Colonic mucosa (tissue), 4 donors: ENCODE data around the gene APLP2. TPM values are rescaled to one million over a fixed set of nuclear protein-coding genes. Genes with fewer than 3 reads are reported as not detected.

Experiments
- DNase-seq: peaks from one replicate; pipeline ENCODE4 v3.0.0-alpha.2; 2020
- H3K27ac ChIP-seq: fragments of 200-600 bp; one replicate; pipeline ENCODE4 v1.8.0; 2021
- H3K27me3 ChIP-seq: fragments of 200-600 bp; one replicate; pipeline ENCODE4 v1.8.0; 2021
- H3K36me3 ChIP-seq: fragments of 200-600 bp; one replicate; pipeline ENCODE4 v1.8.0; 2021
- H3K4me1 ChIP-seq: fragments of 200-600 bp; one replicate; pipeline ENCODE4 v1.8.0; 2021; ENCODE audit warnings: mild to moderate bottlenecking
- H3K4me3 ChIP-seq: fragments of 200-600 bp; one replicate; pipeline ENCODE4 v1.8.0; 2021
- H3K9ac ChIP-seq, 2 donors: one replicate each; pipeline ENCODE4 v1.7.0; 2013; ENCODE audit warnings: control low read depth in 2 of 2, low read depth in 2 of 2, low read length in 2 of 2
- H3K9me3 ChIP-seq: fragments of 200-600 bp; one replicate; pipeline ENCODE4 v1.8.0; 2021
- intact Hi-C: fragments of 100-400 bp; cut with DNase I; formaldehyde crosslinking; loops from one replicate; pipeline ENCODE4 v1.14.1; 2022
- total RNA-seq, 2 donors: library from RNA; stranded (reverse); fragmentation: NEBNext Ultra II Directional in 1 of 2; extraction: Animal tissue kit (Norgen Biotek cat#: 25700) in 1 of 2; gene quantifications; one replicate each; pipeline ENCODE4 v1.2.1, GENCODE V29; 2021
- TF ChIP-seq, protein P1 (sequence below): fragments of 200-600 bp; IDR thresholded peaks from one replicate; pipeline ENCODE4 v1.8.0; 2022; ENCODE audit warnings: antibody characterized with exemption, mild to moderate bottlenecking
- donor health status: healthy.
- donor health status: DM: no; HTN: no; CAD: no.
- donor health status: DM: no; HTN: no; CAD: no.

Gene APLP2
- total RNA-seq, 2 donors from 2014 or later = 285 to 388 TPM

DNA sequence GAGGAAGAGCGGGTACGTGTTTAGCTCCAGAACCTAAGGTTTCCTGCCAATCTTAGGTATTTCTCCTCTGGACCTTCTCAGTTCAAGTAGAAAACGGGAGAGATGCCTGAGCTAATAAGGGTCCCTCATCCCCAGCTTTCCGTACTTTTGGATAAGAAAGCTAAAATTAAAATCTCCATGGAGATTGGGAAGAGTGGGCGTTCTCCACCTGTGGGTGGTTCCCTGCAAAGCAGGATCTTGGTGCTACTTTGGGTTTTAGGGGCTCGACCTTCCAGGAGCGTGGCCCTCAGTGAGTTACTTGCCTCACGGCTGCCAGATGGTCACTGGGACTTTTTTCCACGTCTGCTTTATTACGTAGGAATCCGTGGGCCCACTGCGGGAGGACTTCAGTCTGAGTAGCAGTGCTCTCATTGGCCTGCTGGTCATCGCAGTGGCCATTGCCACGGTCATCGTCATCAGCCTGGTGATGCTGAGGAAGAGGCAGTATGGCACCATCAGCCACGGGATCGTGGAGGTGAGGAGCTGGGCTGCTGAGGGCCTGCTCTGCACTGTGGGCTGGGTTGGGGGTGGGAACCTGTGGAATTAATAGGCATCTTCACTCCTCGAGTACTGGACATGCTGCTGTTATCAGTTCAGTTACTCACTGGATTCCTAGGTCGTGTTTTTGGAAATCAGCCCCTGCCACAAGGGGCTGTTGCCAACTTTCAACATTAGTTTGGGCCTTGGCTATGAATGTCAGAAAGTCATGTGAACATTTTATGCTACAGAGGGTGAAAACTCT lies 72.1 kb downstream of the APLP2 start:
- TF ChIP-seq, protein P1, sequence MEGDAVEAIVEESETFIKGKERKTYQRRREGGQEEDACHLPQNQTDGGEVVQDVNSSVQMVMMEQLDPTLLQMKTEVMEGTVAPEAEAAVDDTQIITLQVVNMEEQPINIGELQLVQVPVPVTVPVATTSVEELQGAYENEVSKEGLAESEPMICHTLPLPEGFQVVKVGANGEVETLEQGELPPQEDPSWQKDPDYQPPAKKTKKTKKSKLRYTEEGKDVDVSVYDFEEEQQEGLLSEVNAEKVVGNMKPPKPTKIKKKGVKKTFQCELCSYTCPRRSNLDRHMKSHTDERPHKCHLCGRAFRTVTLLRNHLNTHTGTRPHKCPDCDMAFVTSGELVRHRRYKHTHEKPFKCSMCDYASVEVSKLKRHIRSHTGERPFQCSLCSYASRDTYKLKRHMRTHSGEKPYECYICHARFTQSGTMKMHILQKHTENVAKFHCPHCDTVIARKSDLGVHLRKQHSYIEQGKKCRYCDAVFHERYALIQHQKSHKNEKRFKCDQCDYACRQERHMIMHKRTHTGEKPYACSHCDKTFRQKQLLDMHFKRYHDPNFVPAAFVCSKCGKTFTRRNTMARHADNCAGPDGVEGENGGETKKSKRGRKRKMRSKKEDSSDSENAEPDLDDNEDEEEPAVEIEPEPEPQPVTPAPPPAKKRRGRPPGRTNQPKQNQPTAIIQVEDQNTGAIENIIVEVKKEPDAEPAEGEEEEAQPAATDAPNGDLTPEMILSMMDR = no peak
- Histone ChIP-seq H3K27ac (no peak overlapping the region), H3K9me3 (no peaks in the 10 kb centered on the region), H3K27me3 (no peaks in the 10 kb centered on the region), H3K4me1 (peaks cover 23% of the 10 kb centered on the region), H3K4me3 (no peak overlapping the region), H3K36me3 (no peaks in the 10 kb centered on the region), H3K9ac (no peak overlapping the region)
- intact Hi-C loops = no loop called here
- DNase-seq = no peak

- H3K4me1 ChIP-seq = peaks cover 32% of the 10 kb centered on the region
- TF ChIP-seq, protein P1 = no peak
- H3K9ac ChIP-seq = peak overlapping the region in 1 of 2 donors; percentile 86
- peak; percentile 77 for DNase-seq
- no peaks in the 10 kb centered on the region for H3K36me3 ChIP-seq
- H3K4me3 ChIP-seq = no peak overlapping the region
- no peaks in the 10 kb centered on the region for H3K9me3 ChIP-seq
- H3K27ac ChIP-seq = peak overlapping the region; percentile 77
- no peaks in the 10 kb centered on the region for H3K27me3 ChIP-seq
- intact Hi-C loops = no loop called here
These were observed 74.4 kb downstream of the APLP2 start for GRCh38 chr11:130144141-130144540.

DNA sequence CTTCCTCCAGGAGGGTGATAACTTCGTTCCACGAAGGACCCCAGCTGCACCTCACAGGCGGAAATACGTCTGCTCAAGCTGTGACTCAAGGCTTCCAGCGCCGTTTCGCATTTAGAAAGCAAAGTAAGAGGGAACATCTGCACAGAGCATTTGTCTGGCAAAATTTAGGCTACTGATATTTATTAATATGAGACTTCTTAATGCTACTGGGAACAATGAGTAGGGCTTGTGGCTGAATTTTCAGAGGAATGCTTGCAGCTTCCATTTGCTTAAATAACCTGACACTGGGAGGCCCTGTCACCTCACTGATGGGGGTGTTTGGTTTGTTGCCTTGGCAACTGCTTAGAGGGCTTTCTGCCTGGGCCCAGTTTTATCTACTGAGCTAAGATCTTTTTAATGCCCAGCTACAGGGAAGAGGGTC lies 75.2 kb downstream of the APLP2 start:
- no peaks in the 10 kb centered on the region for H3K36me3 ChIP-seq
- H3K9me3 ChIP-seq = no peaks in the 10 kb centered on the region
- TF ChIP-seq, protein P1 = no peak
- H3K27ac ChIP-seq = peak overlapping the region; percentile 77
- H3K4me3 ChIP-seq = no peak overlapping the region
- H3K9ac ChIP-seq = peak overlapping the region in 1 of 2 donors; percentile 86
- peaks cover 32% of the 10 kb centered on the region for H3K4me1 ChIP-seq
- H3K27me3 ChIP-seq = no peaks in the 10 kb centered on the region
- no peak for DNase-seq
- intact Hi-C loops = no loop called here

DNA sequence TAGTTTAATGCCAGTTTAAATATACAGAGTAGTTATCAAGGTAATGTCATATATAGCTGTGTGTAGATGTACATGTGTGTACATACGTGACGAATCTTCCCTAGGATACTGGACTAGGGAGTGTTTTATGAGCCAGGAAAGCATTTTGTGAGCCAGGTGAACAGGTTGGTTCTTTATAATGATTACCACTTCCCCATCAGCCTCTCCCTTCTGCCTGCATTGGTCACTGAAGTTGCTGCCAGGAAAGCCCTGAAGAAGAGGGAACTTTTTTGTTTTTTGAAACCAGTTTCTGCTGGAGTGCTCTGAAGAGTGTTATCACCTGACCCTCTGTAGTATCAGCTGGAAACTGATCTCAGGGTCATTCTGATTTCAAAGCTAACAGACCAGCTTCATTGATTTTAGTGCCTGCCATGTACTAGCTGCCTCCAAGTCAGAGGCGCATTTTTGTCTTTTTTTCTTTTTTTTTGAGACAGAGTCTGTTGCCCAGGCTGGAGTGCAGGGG lies 75.7 kb downstream of the APLP2 start:
- Histone ChIP-seq H3K27me3 (no peaks in the 10 kb centered on the region), H3K9me3 (no peaks in the 10 kb centered on the region), H3K9ac (peak overlapping the region; percentile 8 to 86), H3K27ac (peak overlapping the region; percentile 77), H3K4me1 (peaks cover 32% of the 10 kb centered on the region), H3K4me3 (no peak overlapping the region), H3K36me3 (no peaks in the 10 kb centered on the region)
- TF ChIP-seq, protein P1 = no peak
- intact Hi-C loops = no loop called here
- peak; percentile 64 for DNase-seq

DNA sequence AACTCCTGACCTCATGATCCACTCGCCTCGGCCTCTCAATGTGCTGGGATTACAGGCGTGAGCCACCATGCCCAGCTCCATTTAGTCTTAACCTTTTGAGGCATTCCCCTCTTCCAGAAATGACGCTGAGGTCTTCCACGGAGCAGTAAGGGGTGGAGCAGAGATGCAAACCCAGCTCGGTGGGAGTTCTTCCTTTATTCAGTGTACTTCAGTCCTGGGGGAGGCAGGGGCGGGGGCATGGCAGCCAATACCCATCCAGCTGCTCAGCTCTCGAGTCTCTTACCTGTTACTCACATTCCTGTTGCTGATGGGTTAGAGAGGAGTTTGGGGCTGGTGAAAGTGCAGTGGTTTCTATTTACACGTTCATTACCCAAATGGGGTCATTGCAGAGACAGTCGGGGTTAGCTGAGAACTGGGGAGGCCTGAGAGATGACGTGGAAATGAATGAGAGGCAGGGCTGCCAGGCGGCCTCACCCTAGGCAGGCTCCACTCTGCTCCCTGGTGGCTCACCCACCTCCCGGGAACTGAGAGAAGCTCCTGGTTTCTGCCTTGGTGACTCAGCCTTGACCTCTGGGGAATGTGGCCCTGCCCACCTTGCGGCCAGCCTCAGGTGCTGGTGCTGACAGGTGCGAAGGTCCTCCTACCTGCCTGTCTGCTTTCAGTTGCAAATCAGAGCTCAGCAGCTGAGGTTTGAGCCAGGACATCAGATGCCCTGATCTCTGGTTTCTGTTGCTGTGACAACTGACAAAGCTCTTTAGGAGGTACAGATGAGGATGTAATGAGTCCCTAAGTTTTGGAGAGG lies 76.5 kb downstream of the APLP2 start:
- intact Hi-C loops = no loop called here
- Histone ChIP-seq H3K9ac (peak overlapping the region; percentile 57 to 86), H3K27me3 (no peaks in the 10 kb centered on the region), H3K9me3 (no peaks in the 10 kb centered on the region), H3K4me3 (no peak overlapping the region), H3K27ac (peak overlapping the region; percentile 77), H3K36me3 (no peaks in the 10 kb centered on the region), H3K4me1 (peaks cover 32% of the 10 kb centered on the region)
- peak; percentile 90 for DNase-seq
- TF ChIP-seq, protein P1 = no peak
